ENCODE results near the gene PLA2G4E. TPM values are rescaled to one million over a fixed set of nuclear protein-coding genes. Genes with fewer than 3 reads are reported as not detected.

The PLA2G4E gene
- total RNA-seq, 2 donors from 2014 or later = 0.16 TPM; not detected in 1

GRCh38 chr15:41999290-42000285, 21.3 kb downstream of the PLA2G4E start:
- no peak for ATAC-seq
- DNase-seq = no peak
- intact Hi-C loops (cut with DNase I) = no loop called here

- ATAC-seq (no peak), DNase-seq (no peak)
- intact Hi-C loops (cut with DNase I) = no loop called here
Measured at GRCh38 chr15:41997845-41998244, 23.0 kb downstream of the PLA2G4E start.

GRCh38 chr15:41996921-41997592, 23.8 kb downstream of the PLA2G4E start:
- peak in 1 of 2 donors; percentile 34 for ATAC-seq
- intact Hi-C loops (cut with DNase I) = no loop called here
- DNase-seq = no peak

- ATAC-seq = no peak
- no peak for DNase-seq
- intact Hi-C loops (cut with DNase I) = no loop called here
Measured at GRCh38 chr15:41996376-41996775, 24.5 kb downstream of the PLA2G4E start.

GRCh38 chr15:41995476-41995855, 25.4 kb downstream of the PLA2G4E start:
- ATAC-seq (no peak), DNase-seq (no peak)
- intact Hi-C loops (cut with DNase I) = no loop called here

GRCh38 chr15:41994772-41995475, 25.9 kb downstream of the PLA2G4E start:
- no peak for ATAC-seq
- intact Hi-C loops (cut with DNase I) = no loop called here
- no peak for DNase-seq

- DNase-seq (no peak), ATAC-seq (no peak)
- intact Hi-C loops (cut with DNase I) = no loop called here
Measured at GRCh38 chr15:41994171-41994650, 26.6 kb downstream of the PLA2G4E start.

GRCh38 chr15:41993472-41994170, 27.2 kb downstream of the PLA2G4E start:
- intact Hi-C loops (cut with DNase I) = no loop called here
- DNase-seq = no peak
- no peak for ATAC-seq

- DNase-seq = no peak
- intact Hi-C loops (cut with DNase I) = no loop called here
- no peak for ATAC-seq
Measured at GRCh38 chr15:41992803-41993190, 28.0 kb downstream of the PLA2G4E start.

GRCh38 chr15:41992151-41992802, 28.6 kb downstream of the PLA2G4E start:
- no peak for DNase-seq

GRCh38 chr15:41990691-41991090, 30.2 kb downstream of the PLA2G4E start:
- ATAC-seq = no peak
- intact Hi-C loops (cut with DNase I) = loop anchor here in 1 of 2 donors (2.0 kb wide), 1 partner anchor 68 kb away; no protein-coding TSS in a partner anchor
- DNase-seq = no peak

More at GRCh38 chr15:41992151-41992802, 28.6 kb downstream of the PLA2G4E start:
- intact Hi-C loops (cut with DNase I) = no loop called here
- no peak for ATAC-seq

- ATAC-seq = no peak
- intact Hi-C loops (cut with DNase I) = loop anchor here in 1 of 2 donors (2.0 kb wide), 1 partner anchor 69 kb away; no protein-coding TSS in a partner anchor
- no peak for DNase-seq
Measured at GRCh38 chr15:41990243-41990605, 30.6 kb downstream of the PLA2G4E start.

GRCh38 chr15:41989573-41990242, 31.1 kb downstream of the PLA2G4E start:
- ATAC-seq (peak; percentile 88 to 89), DNase-seq (peak; percentile 85)
- intact Hi-C loops (cut with DNase I) = loop anchor here (1.0 to 10.0 kb wide), 4 partner anchors 68 to 215 kb away; partner anchors contain the start of gene MAPKBP1 (in 1 of the 2)

GRCh38 chr15:41988896-41989572, 31.8 kb downstream of the PLA2G4E start:
- intact Hi-C loops (cut with DNase I) = loop anchor here in 1 of 2 donors (1.0 to 10.0 kb wide), 3 partner anchors 68 to 214 kb away; partner anchors contain the start of gene MAPKBP1
- DNase-seq (no peak), ATAC-seq (peak in 1 of 2 donors; percentile 7)

- intact Hi-C loops (cut with DNase I) = loop anchor here in 1 of 2 donors (5.0 to 10.0 kb wide), 2 partner anchors 149 to 213 kb away; partner anchors contain the start of gene MAPKBP1
- DNase-seq (no peak), ATAC-seq (no peak)
Measured at GRCh38 chr15:41987925-41988275, 32.9 kb downstream of the PLA2G4E start.

GRCh38 chr15:41987246-41987924, 33.5 kb downstream of the PLA2G4E start:
- intact Hi-C loops (cut with DNase I) = loop anchor here in 1 of 2 donors (5.0 to 10.0 kb wide), 2 partner anchors 150 to 213 kb away; partner anchors contain the start of gene MAPKBP1
- ATAC-seq (no peak), DNase-seq (no peak)
